ENCODE results near the gene ZCCHC18. TPM values are rescaled to one million over a fixed set of nuclear protein-coding genes. Genes with fewer than 3 reads are reported as not detected.

The ZCCHC18 gene
- total RNA-seq, 1 experiment from 2014 or later = not detected

DNA sequence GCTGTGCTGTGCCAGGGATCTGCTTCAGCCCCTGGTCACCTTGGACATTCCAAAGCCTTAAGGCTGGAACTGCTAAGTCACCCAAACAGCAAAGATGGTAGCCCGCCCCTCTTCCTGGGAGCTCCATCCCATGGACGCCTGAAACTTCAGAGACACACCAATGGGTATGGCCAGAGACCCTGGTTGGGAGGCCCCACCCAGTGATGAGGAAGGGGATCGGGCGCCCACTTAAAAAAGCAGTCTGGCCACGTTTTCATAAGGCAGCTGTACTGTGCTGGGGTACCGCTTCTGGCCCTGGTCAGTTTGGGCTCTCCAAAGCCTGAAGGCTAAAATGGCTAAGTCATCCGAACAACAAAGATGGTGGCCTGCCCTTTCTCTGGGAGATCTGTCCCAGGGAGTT is 26.8 kb upstream of the ZCCHC18 start:
- DNase-seq (ENCODE audit: low read depth, low spot score) (no peak), ATAC-seq (no peak)
- ChIA-PET CTCF (no interaction called here), POLR2A (no interaction called here), RAD21 (ENCODE audit: low non-redundant PET in 1 of 2, low total read pairs in 2 of 2, uncharacterized antibody in 2 of 2, unreplicated experiment in 2 of 2) (no interaction called here)
- H3K36me3 ChIP-seq (ENCODE audit: control insufficient read depth in 1 of 2, insufficient read depth in 2 of 2, low read length in 2 of 2) = no peaks in the 10 kb centered on the region
- H3K9ac ChIP-seq (ENCODE audit: low read length) = no peak overlapping the region
- no peaks in the 10 kb centered on the region for H3K9me3 ChIP-seq (ENCODE audit: control insufficient read depth in 1 of 2, insufficient read depth in 1 of 2, low read depth in 1 of 2, low read length in 2 of 2)
- H3K4me2 ChIP-seq (ENCODE audit: low read length) = no peak overlapping the region
- no peak overlapping the region for H2AFZ ChIP-seq (ENCODE audit: low read depth, low read length, poor library complexity, severe bottlenecking)
- no peaks in the 10 kb centered on the region for H3K4me1 ChIP-seq (ENCODE audit: control insufficient read depth in 1 of 2, insufficient read depth in 2 of 2, low read length in 2 of 2)
- TF ChIP-seq, protein P1, sequence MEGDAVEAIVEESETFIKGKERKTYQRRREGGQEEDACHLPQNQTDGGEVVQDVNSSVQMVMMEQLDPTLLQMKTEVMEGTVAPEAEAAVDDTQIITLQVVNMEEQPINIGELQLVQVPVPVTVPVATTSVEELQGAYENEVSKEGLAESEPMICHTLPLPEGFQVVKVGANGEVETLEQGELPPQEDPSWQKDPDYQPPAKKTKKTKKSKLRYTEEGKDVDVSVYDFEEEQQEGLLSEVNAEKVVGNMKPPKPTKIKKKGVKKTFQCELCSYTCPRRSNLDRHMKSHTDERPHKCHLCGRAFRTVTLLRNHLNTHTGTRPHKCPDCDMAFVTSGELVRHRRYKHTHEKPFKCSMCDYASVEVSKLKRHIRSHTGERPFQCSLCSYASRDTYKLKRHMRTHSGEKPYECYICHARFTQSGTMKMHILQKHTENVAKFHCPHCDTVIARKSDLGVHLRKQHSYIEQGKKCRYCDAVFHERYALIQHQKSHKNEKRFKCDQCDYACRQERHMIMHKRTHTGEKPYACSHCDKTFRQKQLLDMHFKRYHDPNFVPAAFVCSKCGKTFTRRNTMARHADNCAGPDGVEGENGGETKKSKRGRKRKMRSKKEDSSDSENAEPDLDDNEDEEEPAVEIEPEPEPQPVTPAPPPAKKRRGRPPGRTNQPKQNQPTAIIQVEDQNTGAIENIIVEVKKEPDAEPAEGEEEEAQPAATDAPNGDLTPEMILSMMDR (IDR thresholded peaks at IDR 0.05 in 2 of 3, conservative IDR thresholded peaks at IDR 0.05 in 1 of 3; ENCODE audit: borderline replicate concordance in 1 of 3, insufficient read depth in 1 of 3, low read depth in 2 of 3, low read length in 2 of 3) = no peak
- TF ChIP-seq JUND (IDR thresholded peaks at IDR 0.05) (no peak), EZH2phosphoT487 (IDR thresholded peaks at IDR 0.05; ENCODE audit: borderline replicate concordance) (no peak), EGR1 (IDR thresholded peaks at IDR 0.05; ENCODE audit: low read depth) (no peak), CEBPB (IDR thresholded peaks at IDR 0.05; ENCODE audit: low read depth) (no peak), FOSL1 (IDR thresholded peaks at IDR 0.05; ENCODE audit: low read depth) (no peak), RAD21 (IDR thresholded peaks at IDR 0.05; ENCODE audit: low read depth) (no peak)
- TF ChIP-seq, protein P2, sequence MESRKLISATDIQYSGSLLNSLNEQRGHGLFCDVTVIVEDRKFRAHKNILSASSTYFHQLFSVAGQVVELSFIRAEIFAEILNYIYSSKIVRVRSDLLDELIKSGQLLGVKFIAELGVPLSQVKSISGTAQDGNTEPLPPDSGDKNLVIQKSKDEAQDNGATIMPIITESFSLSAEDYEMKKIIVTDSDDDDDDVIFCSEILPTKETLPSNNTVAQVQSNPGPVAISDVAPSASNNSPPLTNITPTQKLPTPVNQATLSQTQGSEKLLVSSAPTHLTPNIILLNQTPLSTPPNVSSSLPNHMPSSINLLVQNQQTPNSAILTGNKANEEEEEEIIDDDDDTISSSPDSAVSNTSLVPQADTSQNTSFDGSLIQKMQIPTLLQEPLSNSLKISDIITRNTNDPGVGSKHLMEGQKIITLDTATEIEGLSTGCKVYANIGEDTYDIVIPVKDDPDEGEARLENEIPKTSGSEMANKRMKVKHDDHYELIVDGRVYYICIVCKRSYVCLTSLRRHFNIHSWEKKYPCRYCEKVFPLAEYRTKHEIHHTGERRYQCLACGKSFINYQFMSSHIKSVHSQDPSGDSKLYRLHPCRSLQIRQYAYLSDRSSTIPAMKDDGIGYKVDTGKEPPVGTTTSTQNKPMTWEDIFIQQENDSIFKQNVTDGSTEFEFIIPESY (IDR thresholded peaks at IDR 0.05; ENCODE audit: extremely low read depth, insufficient replicate concordance, low read length) = no peak
- TF ChIP-seq, protein P3, sequence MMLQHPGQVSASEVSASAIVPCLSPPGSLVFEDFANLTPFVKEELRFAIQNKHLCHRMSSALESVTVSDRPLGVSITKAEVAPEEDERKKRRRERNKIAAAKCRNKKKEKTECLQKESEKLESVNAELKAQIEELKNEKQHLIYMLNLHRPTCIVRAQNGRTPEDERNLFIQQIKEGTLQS (IDR thresholded peaks at IDR 0.05) = no peak
- BruUV-seq (replicated peaks) = no TSS peak
- no peaks in the 10 kb centered on the region for H3K79me2 ChIP-seq (ENCODE audit: insufficient read depth, low read length)
- intact Hi-C loops (cut with micrococcal nuclease) = no loop called here
- H4K20me1 ChIP-seq (ENCODE audit: insufficient read depth) = no peaks in the 10 kb centered on the region
- H3K9me2 ChIP-seq (ENCODE audit: insufficient read depth) = no peaks in the 10 kb centered on the region
- no peak overlapping the region for H3K27ac ChIP-seq (ENCODE audit: low read depth, low read length)
- 0 out of 2 replicates have a peak, but pooled peaks cover 6% of the 10 kb centered on the region for H3K27me3 ChIP-seq (ENCODE audit: insufficient read depth, low read length)
- no peak overlapping the region for H3K4me3 ChIP-seq (replicated peaks in 1 of 2; ENCODE audit: low read depth in 1 of 2, low read length in 2 of 2)
